Omental fat pad (tissue), 4 donors: ENCODE measurements around the gene MARCKSL1. TPM values are rescaled to one million over a fixed set of nuclear protein-coding genes. Genes with fewer than 3 reads are reported as not detected.

ENCODE experiments used
- ATAC-seq: fragments of 150-250 bp; one replicate; pipeline ENCODE4 v1.9.1; 2016; ENCODE audit warnings: mild to moderate bottlenecking, moderate library complexity; ENCODE audit not compliant: low FRiP score
- DNase-seq: peaks from one replicate; pipeline ENCODE4 v3.0.0-alpha.2; 2019; ENCODE audit warnings: low spot score
- CTCF ChIP-seq, 3 donors: fragments of 450-650 bp; IDR thresholded peaks; one replicate each; pipeline ENCODE4 v1.5.1; 2016 to 2017; ENCODE audit warnings: antibody characterized with exemption in 3 of 3, mild to moderate bottlenecking in 3 of 3, moderate library complexity in 2 of 3
- total RNA-seq, 4 donors: library from RNA; depleted of rRNA; stranded (reverse); fragments of >200 nt; gene quantifications; one replicate each; pipeline ENCODE4 v1.1.0, GENCODE V29; 2016

MARCKSL1 gene
- total RNA-seq, 4 donors from 2014 or later, result 29.5 to 61.0 (median 42.7) TPM

- ATAC-seq (no peak), DNase-seq (no peak)
- TF ChIP-seq CTCF (IDR thresholded peaks at IDR 0.05), result no peak
These were observed 14.2 kb downstream of the MARCKSL1 start for GRCh38 chr1:32321712-32322291.

GRCh38 chr1:32318127-32318869, 17.7 kb downstream of the MARCKSL1 start:
- TF ChIP-seq CTCF (IDR thresholded peaks at IDR 0.05), result no peak
- no peak for ATAC-seq
- DNase-seq, result no peak

GRCh38 chr1:32316903-32317277, 19.1 kb downstream of the MARCKSL1 start:
- ATAC-seq (no peak), DNase-seq (no peak)
- TF ChIP-seq CTCF (IDR thresholded peaks at IDR 0.05), result no peak

GRCh38 chr1:32311709-32312393, 24.2 kb downstream of the MARCKSL1 start:
- ATAC-seq, result no peak
- no peak for DNase-seq
- no peak for TF ChIP-seq CTCF (IDR thresholded peaks at IDR 0.05)

GRCh38 chr1:32309960-32310359, 26.1 kb downstream of the MARCKSL1 start:
- no peak for ATAC-seq
- TF ChIP-seq CTCF (IDR thresholded peaks at IDR 0.05), result no peak
- DNase-seq, result no peak

- ATAC-seq (peak; percentile 77), DNase-seq (no peak)
- TF ChIP-seq CTCF (IDR thresholded peaks at IDR 0.05), result no peak
These were observed 28.7 kb downstream of the MARCKSL1 start for GRCh38 chr1:32307324-32307723.
